GM21390 (cell line): ENCODE measurements around the gene CD302.
"Not testable (repeated sequence)": the region's sequence is repeated elsewhere in the genome, so short reads cannot be mapped to it uniquely, and the experiment has no call there.

Experiments used
- ATAC-seq: cut with Tn5 transposase; IDR thresholded peaks from one replicate; pipeline ENCODE4 v1.9.1; 2021; ENCODE audit not compliant: unreplicated experiment

CD302 gene, protein sequence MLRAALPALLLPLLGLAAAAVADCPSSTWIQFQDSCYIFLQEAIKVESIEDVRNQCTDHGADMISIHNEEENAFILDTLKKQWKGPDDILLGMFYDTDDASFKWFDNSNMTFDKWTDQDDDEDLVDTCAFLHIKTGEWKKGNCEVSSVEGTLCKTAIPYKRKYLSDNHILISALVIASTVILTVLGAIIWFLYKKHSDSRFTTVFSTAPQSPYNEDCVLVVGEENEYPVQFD

DNA sequence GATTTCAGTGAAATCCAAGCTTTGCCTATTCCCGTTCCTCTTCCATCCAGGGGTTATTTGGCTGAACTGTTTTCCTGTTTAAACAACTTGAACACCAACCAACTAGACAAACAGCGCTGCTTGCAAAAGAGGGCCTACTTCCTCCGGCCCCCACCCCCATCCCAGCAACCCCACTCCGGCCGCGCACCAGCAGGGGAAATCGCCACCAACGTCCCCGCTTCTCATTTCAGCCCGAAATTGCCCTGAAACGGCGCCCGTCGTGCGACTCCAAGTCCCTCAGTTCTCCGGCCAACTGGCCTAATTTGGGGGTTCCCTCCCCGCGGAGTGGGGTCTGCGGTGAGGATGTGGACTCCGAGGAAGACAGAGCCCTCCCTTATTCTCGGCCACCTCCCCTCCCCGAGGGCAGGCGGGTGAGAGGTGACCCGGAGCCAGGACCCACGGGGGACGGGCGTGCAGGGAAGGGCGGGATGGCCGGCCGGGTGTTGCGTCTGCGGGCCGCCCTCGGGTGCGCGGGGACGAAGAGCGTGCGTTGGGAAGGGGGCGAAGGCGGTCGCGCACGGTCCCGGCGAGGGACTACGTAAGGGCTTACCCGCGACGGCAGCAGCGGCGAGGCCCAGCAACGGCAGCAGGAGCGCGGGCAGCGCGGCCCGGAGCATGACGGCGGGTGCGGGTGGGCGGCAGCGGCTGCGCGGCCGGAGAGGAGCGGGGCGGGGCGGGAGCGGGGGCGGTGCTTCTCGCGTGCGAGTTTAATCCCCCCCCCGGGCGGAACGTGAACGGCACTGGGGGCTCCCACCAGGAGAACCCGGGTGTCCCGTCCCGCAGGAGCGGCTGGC is at the start of gene CD302:
Gene CD302 (minus strand): TSS at position 666 of the 833 bp plus-strand sequence. CDS start 10 bp downstream, at position 656.
- ATAC-seq, result peak; percentile 62

DNA sequence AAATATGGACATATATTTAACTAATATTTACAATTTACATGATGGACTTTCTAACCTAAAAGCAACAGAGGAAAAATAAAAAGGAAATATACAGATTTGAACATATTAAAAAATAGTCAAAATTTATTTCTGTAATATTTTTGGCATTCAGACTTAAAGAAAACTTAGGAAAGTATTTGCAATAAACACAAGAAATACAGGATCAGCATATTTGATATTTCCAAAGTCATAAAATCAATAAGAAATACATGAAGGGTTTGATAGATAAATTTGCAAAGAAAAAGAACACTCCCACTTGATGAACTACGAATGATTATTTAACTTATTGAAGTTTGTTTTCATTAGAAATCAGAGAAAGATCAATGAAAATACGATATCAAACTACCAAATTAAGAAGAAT is 48.6 kb upstream of the CD302 start:
- no peak for ATAC-seq

DNA sequence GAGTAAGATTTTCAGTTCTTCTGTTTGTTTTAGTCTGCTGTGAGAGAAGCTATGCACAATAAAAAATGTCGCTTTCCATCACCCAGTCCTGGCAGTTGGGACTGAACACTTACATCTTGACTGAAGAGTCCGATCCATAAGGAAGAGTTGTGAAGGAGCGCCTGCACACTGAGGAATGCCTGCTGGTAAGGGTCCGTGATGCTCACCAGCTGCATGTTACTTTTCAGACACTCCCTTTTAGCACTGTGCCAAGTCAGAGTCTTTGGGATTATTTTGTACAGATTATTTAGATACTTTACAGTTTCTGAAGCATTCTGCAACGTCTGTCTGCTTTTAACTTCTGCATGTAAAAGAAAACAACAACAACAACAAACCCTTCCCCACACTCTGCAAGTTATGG is 42.6 kb upstream of the CD302 start:
- no peak for ATAC-seq

DNA sequence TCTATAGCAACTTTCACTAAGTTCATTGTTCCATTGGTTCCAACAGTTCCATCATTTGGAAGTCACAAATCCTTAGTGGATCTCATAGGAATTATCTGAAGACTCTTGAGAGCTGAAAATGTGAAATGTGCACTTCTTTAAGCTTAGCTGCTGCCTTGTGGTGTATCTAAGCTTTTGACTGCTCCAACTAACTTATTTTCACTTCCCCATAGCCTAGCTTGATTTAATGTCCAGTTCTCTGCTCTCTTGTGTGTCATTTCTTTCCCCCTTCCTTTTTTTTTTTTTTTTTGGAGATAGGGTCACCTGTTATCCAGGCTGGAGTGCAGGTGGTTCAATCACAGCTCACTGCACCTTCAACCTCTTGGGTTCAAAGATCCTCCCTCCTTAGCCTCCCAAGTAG is 34.9 kb upstream of the CD302 start:
- no peak for ATAC-seq

DNA sequence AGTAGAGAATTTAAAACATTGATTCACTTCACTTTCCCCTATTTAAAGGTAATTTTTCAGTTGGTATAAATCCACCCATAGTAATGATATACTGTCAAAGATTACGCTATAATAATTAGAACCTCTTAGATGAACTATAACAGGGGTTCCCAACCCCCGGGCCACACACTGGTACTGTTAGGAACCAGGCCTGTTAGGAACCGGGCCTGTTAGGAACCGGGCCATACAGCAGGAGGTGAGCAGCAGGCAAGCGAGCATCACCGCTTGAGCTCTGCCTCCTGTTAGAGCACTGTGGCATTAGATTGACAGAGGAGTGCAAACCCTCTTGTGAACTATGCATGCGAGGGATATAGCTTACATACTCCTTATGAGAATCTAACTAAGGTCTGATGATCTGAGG is 34.0 kb upstream of the CD302 start:
- no peak for ATAC-seq

DNA sequence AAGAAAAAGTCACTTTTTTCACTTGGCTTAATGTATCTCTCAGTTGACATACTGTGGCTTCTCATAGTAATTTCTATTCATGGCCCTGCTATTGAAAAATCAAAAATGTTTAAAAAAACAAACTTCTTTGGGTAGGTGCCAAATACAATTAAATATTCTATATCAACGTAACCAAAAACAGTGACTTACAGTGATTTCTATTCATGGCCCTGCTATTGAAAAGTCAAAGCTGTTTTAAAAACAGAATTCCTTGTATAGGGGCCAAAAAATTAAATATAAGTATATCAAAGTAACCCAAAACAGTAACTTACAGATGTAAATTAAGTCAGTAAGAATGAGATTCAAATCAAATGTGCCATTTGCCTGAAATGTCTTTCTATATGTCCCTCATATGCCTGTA is 31.4 kb upstream of the CD302 start:
- no peak for ATAC-seq

DNA sequence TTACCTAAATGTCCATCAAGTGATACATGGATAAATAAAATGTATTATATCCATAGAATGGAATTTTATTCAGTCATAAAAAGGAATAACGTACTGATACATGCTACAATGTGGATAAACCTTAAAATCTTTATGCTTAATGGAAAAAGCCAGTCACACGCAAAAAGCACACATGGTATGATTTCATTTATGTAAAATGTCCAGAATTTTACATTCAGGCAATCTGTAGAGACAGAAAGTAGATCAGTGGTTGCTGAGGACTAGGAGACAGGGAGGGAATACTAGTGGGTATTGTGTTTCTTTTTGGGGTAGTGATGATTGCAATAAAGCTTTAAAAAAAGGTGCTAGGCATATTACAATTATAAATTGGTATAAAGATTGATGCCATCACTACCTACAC is 30.7 kb upstream of the CD302 start:
- ATAC-seq, result no peak

DNA sequence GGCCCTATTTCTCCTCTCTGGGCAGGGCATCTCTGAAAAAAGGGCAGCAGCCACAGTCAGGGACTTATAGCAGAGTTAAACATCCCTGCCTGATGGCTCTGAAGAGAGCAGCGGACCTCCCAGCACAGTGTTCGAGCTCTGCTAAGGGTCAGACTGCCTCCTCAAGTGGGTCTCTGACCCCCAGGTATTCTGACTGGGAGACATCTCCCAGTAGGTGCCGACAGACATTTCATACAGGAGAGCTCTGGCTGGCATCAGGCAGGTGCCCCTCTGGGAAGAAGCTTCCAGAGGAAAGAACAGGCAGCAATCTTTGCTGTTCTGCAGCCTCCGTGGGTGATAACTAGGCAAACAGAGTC is 24.4 kb upstream of the CD302 start:
- ATAC-seq, result not testable (repeated sequence)

DNA sequence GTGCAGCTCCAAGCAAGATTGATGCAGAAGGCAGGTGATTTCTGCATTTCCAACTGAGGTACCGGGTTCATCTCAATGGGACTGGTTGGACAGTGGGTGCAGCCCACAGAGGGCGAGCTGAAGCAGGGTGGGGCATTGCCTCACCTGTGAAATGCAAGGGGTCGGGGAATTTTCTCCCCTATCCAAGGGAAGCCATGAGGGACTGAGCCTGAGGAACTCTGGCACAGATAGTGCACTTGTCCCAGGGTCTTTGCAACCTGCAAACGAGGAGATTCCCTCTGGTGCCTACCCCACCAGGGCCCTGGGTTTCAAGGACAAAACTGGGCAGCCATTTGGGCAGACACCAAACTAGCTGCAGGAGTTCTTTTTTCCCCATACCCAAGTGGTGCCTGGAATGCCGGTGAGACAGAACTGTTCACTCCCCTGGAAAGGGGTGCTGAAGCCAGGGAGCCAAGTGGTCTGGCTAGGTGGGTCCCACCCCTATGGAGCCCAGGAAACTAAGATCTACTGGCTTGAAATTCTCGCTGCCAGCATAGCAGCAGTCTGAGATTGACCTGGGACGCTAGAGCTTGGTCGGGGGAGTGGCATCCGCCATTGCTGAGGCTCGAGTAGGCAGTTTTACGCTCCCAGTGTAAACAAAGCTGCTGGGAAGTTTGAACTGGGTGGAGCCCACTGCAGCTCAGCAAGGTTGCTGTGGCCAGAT is 23.9 kb upstream of the CD302 start:
- not testable (repeated sequence) for ATAC-seq

DNA sequence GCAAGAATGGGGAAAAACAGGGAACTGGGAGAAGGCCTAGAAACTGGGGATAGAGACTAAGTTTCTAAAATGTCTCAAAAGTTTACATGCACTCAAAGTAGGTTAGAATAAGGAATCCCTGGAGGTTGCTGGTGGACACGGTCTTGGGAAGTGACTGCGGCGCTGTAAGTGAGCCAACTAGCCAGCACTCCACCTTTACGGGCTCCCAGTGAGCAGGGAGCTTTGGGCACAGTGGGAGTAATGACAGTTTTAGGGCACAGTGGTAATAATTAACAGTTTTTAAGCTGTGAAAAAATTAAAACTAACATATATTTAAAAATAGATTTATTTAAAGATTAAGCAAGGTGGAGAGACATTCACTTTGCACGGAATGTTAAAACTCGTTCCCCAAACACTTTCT is 20.9 kb upstream of the CD302 start:
- no peak for ATAC-seq

DNA sequence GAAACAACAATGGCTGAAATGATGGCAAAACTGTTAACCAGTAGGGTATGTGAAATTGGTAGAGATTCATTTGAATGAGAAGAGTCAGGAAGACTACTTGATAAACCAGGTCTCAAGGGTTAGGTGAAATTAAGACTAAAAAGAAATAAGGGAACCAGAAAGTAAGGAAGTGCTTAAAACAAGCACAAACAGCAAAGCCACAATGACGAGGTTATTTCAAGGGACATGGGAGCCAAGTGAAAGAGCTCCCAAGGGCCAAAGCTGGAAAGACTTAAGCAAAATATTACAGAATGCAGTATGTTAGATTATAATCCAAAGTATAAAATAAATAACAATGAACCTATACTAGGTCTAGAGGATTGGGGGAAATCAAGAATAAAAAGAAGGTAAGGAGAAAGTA is 19.3 kb upstream of the CD302 start:
- ATAC-seq, result no peak

DNA sequence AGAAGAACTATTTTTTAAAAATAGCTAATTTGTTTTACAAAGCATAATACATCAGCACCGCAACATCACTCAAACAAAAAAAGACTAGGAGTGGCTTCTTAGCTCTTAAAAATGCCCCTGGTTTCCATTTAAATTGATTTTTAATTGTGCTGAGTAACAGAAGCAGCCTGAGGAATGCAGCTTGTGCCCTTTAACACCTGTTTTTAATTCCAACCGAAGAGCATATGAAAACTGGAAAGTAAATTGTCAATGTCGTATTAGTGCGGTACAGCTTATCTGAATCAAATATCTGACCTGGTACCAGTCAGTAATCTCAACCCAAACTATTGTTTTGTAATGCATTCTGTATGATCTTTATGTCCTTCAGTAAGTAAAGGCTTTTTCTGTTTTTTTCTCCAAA is 13.2 kb upstream of the CD302 start:
- ATAC-seq, result no peak

DNA sequence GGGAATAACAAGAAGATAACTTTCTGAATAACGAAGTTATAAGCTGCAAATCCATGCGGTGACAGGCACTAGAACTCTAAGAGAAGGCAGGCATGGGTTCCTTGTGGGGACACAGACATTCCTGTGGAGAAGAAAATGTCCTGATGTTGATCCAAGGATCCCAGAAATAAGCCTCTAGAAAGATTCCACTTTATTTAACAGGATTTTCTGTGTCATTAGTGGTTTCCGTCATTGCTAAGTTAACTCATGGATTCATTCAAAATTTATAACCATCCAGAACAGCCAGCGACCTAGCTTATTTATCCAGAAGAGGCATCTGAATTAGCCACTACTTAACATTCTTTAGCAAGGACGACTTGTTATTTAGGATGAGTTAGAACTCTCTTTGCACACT is 10.0 kb upstream of the CD302 start:
- no peak for ATAC-seq

DNA sequence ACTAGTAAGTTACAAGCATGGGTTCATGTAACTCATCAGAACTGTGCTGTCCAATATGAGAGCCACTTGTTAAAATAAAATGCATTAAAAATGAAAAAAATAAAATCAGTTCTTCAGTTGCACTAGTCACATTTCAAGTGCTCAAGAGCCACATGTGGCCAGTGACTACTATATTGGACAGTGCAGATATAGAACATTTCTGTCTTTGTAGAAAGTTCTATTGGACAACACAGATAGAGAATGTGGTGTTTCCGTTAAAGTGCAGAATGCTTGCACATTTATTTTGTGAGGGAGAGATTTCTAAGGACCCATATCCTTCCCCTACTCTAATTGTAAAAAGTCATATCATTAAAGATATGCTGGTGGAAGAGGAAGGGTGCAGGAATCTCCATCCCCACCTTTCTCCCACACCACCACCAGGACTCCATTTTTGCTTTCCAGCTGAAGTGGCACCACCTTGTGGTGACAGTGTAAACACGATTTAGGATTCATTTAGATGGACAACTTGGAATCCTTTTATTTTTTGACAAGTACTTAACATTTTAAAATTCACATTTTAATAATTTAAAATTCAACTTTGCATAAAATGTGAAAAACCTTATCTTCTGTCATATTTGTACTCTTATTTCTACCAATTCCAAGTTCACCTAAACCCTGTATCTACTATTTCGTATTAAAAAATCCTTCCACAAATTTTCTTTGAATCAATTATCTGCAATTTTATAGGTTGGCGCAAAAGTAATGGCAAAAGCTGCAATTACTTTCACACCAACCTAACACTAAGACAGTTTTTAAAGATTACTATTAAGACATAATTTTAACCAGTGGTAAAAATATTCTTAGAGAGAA is 9.4 kb upstream of the CD302 start:
- no peak for ATAC-seq

DNA sequence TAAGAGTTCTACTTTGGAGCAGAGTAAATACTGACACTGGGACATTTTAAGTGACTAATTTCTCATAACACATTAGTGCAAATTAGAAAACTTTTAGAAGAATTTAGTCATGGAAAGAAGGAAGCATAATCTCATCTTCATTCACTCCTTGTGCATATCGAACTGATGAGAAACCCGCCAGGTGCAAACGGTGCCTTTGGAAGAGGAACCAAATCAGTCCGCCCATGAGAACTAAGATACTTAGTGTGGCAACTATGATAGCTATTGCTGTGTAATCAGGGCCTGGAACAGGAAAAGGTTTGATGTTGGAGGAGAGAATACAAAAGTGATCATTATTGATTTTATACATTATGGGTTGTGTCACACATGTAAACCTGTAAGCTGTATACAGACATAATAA is 6.9 kb upstream of the CD302 start:
- ATAC-seq, result no peak

DNA sequence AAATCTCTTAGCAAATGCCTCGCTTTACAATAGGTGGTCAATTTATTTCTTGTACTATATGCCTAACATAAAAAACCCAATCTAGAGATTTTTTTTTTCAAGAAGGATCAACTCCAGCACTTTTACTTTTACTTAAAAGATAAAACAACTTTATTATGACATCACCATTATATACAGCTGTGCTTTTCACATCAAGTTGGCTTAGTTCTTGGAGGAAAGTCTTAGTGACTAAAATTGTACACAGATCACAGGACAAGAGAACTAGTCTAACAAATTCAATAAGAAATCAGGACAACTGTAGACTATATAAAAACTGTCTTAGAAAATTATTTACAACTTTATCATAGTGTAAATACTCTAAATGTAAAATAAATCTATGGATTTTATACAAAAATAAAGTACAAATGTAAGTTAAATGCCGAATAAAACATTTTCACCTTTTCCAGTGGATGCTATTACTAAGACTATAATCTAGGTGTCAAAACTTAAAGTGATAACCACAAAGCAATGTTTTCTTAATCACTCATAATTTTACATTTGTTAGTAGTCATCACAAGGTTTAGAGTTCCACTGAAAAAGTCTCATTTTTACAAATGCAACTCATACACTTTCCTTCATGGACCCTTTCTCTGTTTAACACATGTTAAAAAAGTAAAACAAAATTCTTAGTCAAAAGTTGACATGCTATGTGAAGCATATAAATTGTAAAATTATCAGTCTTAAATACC is 5.4 kb upstream of the CD302 start:
- ATAC-seq, result no peak

DNA sequence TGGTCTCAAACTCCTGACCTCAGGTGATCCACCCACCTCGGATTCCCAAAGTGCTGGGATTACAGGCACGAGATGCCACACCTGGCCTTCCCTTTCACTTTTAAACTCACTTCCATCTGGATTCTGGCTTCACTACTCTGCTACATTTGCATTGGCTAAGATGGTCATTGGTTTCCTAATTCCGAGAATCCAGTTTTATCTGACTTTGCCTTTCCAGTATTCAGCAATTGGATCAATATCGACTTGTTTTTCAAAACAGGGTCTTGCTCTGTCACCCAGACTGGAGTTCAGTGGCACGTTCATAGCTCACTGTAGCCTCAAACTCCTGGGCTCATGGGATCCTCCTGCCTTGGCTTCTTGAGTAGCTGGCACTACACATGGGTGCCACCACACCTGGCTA is 4.7 kb upstream of the CD302 start:
- ATAC-seq, result no peak

DNA sequence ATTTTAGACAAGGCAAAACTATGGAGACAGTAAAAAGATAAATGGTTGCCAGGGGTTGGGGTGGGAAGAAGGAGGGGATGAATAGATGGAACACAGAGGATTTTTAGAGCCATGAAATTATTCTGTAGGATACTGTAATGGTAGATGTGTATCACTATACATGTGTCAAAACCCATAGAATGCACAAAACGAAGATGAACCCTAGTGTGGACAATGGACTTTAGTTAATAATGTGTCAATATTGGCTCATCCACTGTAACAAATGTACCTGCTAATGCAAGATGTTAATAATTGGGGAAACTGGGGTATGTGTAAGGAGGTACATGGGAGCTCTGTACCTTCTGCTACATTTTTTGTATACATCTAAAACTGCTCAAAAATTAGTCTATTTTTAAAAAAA is 1.8 kb upstream of the CD302 start:
- no peak for ATAC-seq

DNA sequence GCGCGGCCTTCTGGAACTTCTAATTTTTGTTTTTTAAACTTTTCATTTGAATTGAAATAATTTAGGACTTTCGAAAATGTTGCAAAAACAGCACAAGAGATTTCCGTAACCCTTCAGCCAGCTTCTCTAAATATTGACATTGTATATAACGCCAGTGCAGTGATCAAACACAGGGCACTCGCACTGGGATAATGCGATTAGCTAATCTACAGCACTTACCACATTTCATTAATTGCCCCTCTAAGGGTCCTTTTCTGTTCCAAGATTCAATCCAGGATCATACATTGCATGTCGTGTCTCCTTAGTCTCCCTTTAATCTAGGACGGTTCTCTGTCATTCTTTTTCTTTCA is 343 bp upstream of the CD302 start:
- no peak for ATAC-seq

DNA sequence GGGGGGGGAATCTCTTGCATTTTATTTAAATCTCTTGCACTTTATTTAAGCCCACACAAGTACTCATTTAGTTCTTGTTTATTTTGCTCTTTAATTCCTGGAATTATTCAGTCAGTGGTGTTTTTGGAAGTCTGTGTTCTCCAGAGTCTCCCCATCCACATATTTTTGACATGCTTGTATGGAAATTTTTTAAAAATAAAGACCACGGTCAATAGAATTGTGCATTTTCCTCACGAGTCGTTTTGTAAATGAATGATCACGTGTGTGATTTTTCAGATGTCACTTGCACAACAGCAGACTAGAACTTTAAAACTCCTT is 824 bp downstream of the CD302 start:
- no peak for ATAC-seq
